VCaP (cell line): ENCODE measurements around the gene ILKAP.

Experiments used
- H3K27ac ChIP-seq: fragments of 450-650 bp; 2 replicates; pipeline ENCODE4 v1.5.1; 2017
- CTCF ChIP-seq: fragments of 450-650 bp; conservative IDR thresholded peaks from 2 replicates; pipeline ENCODE4 v1.5.1; 2017; ENCODE audit warnings: mild to moderate bottlenecking, moderate library complexity

The ILKAP gene

GRCh38 chr2:238235331-238235732, 31.8 kb upstream of the ILKAP start:
- no peak for TF ChIP-seq CTCF
- no peak overlapping the region for H3K27ac ChIP-seq

GRCh38 chr2:238233625-238234024, 30.1 kb upstream of the ILKAP start:
- no peak overlapping the region for H3K27ac ChIP-seq
- no peak for TF ChIP-seq CTCF

GRCh38 chr2:238231809-238232208, 28.3 kb upstream of the ILKAP start:
- H3K27ac ChIP-seq, result no peak overlapping the region
- TF ChIP-seq CTCF, result no peak

- no peak for TF ChIP-seq CTCF
- no peak overlapping the region for H3K27ac ChIP-seq
Measured at GRCh38 chr2:238231251-238231793, 27.8 kb upstream of the ILKAP start.

- H3K27ac ChIP-seq, result no peak overlapping the region
- no peak for TF ChIP-seq CTCF
Measured at GRCh38 chr2:238230699-238231098, 27.2 kb upstream of the ILKAP start.

GRCh38 chr2:238228700-238229099, 25.2 kb upstream of the ILKAP start:
- no peak overlapping the region for H3K27ac ChIP-seq
- TF ChIP-seq CTCF, result no peak

GRCh38 chr2:238227587-238228032, 24.1 kb upstream of the ILKAP start:
- no peak overlapping the region for H3K27ac ChIP-seq
- no peak for TF ChIP-seq CTCF
